Ramos (cell line): Measurements from ENCODE around the gene ACSM4.
"Not testable (repeated sequence)": the region's sequence is repeated elsewhere in the genome, so short reads cannot be mapped to it uniquely, and the experiment has no call there.

ENCODE experiments used
- in situ Hi-C: fragments of 300-500 bp; cut with MboI; formaldehyde crosslinking; loops from one replicate; pipeline ENCODE4 v1.14.3; 2022; ENCODE audit warnings: low sequenced_read_pairs; ENCODE audit not compliant: unreplicated experiment

The ACSM4 gene

GRCh38 chr12:7324176-7324575 is 20.3 kb downstream of the ACSM4 start:
- in situ Hi-C loops = no loop called here

- in situ Hi-C loops = no loop called here
Measured at GRCh38 chr12:7327918-7328317, 24.0 kb downstream of the ACSM4 start.

DNA sequence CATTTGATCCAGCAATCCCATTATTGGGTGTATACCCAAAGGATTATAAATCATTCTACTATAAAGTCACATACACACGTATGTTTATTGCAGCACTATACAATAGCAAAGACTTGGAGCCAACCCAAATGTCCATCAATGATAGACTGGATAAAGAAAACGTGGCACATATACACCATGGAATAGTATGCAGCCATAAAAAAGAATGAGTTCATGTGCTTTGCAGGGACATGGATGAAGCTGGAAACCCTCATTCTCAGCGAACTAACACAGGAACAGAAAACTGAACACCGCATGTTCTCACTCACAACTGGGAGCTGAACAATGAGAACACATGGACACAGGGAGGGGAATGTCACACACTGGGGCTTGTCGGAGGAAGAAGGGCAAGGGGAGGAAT is 33.9 kb downstream of the ACSM4 start:
- in situ Hi-C loops = not testable (repeated sequence)

GRCh38 chr12:7339675-7340074 is 35.8 kb downstream of the ACSM4 start:
- in situ Hi-C loops = no loop called here

- in situ Hi-C loops = no loop called here
Measured at GRCh38 chr12:7344833-7345606, 41.1 kb downstream of the ACSM4 start.

- in situ Hi-C loops = no loop called here
Measured at GRCh38 chr12:7346551-7347225, 42.8 kb downstream of the ACSM4 start.

DNA sequence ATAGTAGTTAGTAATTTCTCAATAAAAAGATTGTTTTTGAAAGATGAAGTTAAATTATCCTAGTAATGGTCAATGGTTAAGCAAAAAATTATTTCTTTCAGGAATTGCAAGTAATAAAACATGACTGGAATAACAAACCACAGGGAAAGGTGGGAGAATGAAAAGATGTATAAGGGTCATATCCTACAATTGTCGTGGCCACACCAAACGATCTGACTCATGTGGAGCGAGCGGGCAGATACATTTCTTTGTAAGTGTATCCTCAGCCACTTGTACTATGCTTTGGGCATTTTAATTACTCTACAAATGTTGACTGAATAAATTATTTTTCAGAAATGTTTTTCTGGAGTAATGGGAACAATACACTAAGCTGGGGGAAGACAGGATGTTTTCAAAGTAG is 45.5 kb downstream of the ACSM4 start:
- in situ Hi-C loops = no loop called here

DNA sequence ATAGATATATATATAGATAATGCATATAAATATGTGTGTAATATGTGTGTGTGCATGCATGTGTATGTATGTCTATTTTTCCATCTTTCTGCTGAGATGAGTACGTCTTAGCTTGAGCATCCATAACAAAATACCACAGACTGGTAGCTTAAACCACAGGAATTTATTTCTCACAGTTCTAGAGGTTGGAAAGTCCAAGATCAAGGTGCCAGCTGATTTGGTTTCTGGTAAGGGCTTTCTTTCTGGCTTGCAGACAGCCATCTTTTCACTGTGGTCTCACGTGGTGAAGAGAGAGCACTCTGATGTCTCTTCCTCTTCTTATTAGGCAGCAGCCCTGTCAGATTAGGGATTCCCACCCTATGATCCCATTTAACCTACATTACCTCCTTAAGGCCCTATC is 47.3 kb downstream of the ACSM4 start:
- in situ Hi-C loops = no loop called here

DNA sequence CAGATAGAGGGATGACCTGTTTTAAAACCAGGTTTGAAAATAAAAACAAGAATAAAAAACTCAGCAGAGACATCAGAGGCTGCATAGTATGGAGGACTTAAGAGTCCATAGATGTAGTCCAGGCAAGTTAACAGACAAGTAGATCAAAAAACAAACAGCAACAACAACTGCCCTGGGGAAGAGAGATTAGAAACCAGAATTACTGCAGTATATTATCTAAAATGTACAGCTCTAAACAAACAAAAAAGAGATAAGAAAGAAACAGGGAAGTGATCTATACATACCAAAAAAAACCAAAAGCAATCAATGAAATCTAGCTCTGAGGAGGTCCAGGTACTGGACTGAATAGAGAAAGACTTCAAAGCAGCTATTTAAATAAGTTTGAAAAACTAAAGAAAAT is 48.8 kb downstream of the ACSM4 start:
- in situ Hi-C loops = no loop called here

DNA sequence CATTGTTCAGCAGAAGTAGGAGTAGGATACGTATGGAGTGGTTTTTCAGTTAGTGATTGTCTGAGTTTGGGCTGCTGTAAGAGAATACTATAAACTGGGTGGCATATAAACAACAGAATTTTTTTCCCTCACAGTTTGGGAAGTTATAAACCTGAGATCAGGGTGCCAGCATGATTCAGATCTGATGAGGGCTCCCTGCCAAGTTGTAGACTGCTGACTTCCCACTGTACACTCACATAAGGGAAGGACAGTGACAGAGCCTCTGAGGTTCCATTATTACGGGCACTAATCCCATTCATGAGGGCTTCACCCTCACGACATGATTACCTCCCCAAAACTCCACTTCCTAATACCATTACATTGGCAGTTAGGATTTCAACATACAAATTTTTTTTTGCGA is 50.7 kb downstream of the ACSM4 start:
- in situ Hi-C loops = no loop called here

GRCh38 chr12:7361265-7361664 is 57.4 kb downstream of the ACSM4 start:
- in situ Hi-C loops = no loop called here

- in situ Hi-C loops = no loop called here
Measured at GRCh38 chr12:7362734-7363133, 58.9 kb downstream of the ACSM4 start.

DNA sequence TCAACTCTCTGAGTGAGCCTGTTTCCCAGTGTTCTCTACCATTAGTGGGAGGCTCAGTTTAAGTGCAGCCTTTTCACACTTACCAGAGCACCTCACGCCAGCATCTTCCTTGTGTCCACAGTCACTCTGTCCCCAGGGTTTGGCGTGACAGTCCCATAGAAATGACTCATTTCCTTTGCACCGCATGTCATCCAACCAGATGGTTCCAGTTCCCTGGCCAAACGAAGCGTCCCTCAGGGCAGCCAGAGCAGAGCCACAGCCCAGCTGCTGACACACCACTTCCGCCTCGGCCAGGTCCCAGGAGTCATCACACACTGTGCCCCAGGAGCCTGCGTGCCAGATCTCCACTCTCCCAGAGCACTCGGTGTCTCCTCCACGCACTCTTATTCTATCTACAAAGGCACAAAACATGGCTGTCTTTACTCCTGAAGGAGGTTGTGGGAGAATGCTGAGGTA is 65.4 kb downstream of the ACSM4 start:
- in situ Hi-C loops = no loop called here

DNA sequence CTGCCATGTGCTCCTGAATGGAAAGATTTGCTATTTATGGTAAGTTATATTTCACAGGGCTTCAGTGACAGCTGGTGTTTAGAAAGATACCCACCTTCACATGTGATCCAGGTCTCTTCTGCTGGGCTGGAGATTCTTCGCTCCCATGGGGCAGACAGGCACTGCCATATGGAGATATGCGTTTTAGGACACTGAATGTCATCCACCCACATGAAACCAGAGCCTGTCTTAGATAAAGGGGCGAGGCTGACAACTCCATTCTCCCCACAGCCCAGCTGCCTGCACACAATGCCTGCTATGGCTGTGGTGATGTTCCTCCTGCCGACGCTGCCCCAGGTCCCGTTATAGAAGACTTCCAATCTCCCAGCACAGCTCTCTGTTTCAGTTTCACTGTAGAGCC is 69.4 kb downstream of the ACSM4 start:
- in situ Hi-C loops = no loop called here

- in situ Hi-C loops = no loop called here
Measured at GRCh38 chr12:7374423-7375144, 70.7 kb downstream of the ACSM4 start.

GRCh38 chr12:7375145-7375543 is 71.3 kb downstream of the ACSM4 start:
- in situ Hi-C loops = no loop called here

- in situ Hi-C loops = no loop called here
Measured at GRCh38 chr12:7376196-7376595, 72.3 kb downstream of the ACSM4 start.
